HG03469 (cell line): ENCODE results near the gene LRMDA.

Experiments
- ATAC-seq: cut with Tn5 transposase; IDR thresholded peaks from one replicate; pipeline ENCODE4 v1.9.1; 2021; ENCODE audit warnings: mild to moderate bottlenecking, moderate library complexity, moderate number of reproducible peaks; ENCODE audit not compliant: unreplicated experiment

Gene LRMDA

DNA sequence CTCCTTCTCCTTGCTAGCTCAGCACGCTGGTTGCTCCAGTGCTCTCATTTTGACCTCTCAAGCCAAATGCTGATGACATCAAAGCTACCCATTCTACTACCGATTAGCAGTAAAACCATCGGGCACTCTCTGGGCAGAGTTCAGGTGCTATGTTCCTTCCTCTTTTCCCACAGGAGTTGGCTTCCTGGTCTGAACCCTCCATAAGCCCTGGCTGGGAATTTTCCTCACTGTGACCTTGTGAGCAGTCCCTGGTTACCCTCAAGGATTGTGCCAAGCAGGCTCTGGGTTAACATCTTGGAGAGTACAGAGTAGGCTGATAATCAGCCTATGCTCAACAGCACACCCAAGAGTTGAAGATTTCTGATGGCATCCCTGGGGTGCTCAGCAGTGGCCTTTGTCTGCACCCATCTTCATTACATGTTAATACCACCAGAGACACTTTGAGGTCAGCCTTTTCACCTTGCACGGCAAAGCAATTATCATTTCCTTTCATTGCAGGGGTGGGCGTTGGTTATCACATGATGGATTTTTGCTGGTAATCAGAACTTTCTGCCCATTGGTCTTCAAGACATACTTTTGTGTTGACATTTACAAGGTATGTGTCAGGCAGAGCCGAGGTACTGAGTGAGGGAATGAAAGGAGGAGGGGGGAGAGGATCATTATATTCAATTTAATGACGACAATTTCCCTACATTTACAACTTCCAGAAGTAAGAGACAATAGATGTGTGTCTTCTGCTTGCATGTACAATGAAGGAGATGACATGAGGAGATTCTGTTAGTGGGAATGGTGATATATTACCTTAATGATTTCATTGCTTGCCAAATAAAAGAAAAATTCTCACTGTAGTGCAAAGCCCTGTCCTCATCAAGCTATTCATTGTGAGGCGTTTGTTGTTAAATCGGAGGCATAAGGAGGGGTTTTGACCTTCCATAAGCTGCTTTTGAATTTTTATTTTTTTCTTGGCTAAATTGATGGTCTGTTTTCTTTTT lies 452.0 kb downstream of the LRMDA start:
- ATAC-seq, result no peak

DNA sequence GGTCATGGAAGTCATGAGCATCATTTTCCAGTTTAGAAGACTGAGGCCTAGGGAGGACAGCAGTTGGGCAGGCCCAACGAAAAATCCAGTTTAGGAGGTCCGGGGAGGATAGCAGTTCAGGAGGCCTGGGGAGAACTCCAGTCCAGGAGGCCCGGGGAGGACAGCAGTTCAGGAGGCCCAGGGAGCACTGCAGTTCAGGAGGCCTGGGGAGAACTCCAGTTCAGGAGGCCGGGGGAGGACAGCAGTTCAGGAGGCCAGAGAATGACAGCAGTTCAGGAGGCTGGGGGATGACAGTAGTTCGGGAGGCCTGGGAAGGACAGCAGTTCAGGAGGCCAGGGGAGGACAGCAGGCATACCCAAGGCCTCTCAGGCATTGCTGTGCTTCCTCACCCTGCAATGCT lies 453.4 kb downstream of the LRMDA start:
- ATAC-seq, result no peak

DNA sequence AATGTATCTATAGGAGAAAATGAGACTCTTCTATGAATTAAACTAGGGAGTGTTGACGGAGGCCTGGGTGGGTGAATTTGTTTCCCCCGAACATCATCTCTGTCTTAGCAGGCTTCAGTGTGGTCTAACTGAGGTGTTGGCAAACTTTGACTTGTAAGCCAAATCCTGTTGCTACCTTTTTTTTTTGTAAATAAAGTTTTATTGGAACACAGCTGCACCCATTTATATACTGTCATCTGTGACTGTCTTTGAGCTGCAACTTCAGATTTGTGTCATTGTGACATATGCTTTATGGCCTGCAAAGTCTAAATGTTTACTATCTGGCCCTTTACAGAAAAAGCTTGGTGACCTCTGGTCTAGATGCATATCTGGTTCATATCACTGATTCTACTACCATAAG lies 455.9 kb downstream of the LRMDA start:
- ATAC-seq, result no peak

DNA sequence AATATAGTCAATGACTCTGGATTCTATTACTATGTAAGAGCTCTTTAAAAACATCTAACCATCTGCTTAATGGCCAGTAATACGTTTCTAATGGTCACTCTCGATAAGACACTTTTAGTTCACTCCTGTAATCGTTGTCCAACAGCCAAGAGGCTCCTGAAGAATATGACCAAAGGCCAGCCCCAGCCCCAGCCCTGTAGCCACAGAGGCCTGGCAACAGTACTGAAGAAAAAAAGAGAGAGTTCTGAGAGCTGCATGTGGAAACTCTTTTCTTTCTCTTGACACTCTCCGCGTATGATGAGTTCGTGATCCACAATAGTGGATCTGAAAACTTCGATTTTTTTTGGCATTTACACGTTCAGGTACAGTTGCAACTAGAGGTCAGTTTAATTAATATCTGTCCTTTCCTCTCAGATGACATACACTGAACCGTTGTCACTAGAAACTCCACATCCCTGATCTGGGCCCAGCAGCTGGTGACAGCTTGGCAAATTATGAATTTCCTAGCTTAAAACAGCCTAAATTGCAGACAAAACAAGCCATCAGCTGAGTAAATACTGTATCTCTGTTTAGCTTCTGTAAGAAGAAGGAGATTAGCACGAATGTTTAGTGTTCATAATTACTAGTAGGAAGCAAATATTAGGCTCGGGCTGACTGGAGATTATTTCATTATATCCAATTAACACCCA lies 456.7 kb downstream of the LRMDA start:
- no peak for ATAC-seq

DNA sequence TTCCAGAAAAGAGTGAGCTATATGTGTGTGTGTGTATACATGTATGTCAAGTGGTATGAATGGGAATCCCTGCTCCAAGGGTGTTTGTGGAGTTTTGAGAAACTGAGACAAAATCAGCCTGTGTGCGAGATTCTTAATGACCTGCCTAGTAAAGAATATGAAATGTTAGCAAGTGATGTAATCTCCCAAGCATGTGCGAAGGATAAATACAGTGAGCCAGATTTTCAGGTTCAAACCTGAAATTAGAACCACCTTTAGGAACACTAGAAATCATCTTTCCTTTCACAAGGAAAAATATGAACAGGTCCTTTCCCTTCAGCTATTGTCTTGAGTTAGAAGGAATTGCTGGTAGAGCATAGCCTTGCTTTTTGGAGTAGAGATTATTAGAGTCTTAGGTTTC lies 457.6 kb downstream of the LRMDA start:
- no peak for ATAC-seq

DNA sequence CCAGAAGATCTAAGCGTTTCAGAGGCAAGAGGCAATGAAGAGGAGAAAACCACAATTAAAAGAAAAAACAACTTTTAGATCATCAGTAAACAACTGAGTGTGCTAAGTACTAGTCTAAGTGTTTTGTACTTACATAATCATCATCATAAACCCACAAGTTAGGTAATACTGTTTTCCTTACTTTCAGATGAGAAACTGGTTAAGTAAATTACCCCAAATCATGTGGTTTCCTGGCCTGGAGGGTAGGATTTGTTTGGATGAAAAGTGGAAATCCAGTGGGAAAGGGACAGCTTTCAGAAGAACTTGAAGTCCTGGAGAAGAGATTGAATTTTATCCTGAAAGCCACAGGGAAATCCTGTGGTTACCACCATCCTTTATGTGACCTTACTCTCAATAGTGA lies 463.3 kb downstream of the LRMDA start:
- ATAC-seq, result no peak

- ATAC-seq, result no peak
These were observed 463.8 kb downstream of the LRMDA start for GRCh38 chr10:75895259-75895658.

DNA sequence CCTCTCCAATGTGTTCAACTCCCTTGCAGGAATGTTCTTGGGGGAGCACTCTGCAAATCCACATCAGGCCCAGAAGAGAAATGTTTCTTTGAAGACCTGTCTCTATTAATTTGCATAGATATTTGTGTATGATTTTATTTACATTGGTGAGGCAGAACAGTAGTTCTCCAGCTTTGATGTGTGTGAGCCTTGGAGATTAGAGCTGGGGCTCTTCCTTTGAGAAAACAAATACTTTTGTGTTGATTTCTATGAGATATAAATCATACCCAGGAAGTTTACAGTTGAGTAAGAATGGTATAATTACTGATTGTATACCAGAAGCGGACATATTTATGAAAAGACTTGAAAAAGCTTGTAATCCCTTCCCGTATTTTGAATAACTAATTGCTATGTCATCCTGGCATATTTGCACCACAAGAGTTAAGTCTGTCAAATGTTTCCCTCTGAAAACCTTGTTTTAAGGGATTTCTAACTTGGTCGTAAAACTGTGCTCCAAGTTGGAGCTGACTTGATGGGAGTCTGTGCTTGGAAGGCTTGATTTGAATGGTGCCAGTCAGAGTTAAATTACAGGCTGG lies 468.5 kb downstream of the LRMDA start:
- ATAC-seq, result no peak

DNA sequence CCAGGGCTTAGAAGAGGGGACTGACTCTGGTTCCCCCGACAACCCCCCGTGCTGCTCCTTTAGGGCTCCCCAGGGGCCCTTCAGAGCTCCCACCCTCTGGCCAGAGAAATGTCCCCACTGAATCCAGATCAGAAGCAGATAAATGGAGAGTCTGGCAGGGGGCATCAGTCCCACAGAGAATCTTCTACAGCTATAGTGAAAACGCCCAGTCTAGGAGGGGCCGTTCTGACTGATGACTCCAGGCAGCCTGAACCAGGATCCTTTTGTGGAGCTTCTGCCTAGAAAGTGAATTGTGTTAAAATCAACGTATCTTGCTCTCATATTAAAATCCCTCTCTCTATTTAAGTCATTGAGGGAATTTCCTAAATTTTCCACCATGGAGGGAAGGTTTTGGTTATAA lies 471.4 kb downstream of the LRMDA start:
- ATAC-seq, result no peak

DNA sequence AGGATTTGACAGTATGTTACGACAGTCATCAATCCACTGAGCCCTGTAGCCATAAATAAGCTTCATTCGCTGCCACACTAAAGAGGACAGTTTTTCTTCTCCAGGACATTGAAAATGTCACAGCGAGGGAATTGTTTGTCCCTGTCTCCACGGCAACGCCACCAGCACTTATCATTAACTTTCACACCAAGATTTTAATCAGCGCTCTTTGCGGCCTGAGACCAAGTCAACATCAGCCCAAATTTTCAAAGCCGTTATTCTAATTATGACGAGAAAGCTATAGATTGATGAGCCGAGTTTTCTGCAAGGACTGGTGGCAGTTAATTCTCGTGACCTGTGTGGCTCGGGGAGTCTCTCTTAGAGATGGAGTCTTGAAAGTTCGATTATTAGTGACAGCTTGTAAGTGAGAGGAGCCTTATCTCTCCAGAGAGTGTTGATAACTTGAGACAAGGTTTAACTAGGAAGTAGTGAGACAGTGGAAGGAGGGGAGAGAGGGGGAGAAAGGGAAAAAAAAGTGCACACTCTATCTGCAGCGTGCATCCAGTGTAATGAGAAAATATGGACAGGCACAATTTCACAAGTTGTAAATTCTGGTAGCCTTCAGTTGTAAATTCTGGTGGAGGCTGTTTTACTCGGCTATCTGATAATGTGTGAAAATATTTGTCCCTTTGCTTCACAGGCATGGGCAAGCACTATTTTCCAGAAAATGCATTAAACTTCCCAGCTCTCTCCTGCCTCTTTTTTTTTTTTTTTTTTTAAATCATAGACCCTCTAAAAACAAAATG lies 473.3 kb downstream of the LRMDA start:
- ATAC-seq, result no peak

GRCh38 chr10:75905490-75905889 lies 474.1 kb downstream of the LRMDA start:
- ATAC-seq, result no peak

DNA sequence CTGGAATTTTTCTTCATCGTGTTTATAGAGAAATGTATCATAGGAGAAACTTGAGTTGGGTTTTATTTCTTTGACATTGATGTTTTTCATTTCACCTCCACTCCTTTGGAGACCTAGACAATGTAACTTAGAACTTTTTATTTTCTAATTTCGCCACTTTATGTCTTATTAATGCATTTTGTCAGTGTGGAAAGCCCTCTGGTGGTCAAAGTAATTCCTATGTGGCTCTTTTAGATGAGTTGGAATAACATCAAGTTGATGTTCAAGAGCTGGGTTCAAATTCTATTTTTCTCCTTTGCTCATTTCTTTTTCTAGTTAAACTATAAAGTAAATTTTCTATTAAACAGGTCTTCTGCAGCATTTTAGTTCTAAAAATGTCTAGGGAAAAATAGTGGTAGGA lies 478.6 kb downstream of the LRMDA start:
- no peak for ATAC-seq

DNA sequence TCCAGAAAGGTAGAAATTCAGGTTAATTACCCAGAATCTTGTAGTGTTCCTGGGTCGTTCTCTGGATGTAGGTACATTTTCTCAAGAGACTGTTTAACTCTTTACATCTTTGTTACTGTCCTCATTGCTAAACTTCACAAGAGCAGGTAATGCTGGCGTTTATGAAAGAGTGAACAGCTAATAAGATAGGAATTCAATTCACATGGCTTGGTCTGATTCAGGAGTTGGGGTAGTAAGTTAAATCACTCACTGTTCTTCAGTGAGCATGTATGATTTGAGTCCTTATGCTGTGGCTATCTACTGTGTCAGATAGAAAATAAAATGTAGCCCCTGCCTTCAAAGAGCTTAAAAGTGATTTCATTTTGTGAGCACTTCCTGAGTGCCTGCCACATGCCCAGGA lies 480.0 kb downstream of the LRMDA start:
- ATAC-seq, result no peak

DNA sequence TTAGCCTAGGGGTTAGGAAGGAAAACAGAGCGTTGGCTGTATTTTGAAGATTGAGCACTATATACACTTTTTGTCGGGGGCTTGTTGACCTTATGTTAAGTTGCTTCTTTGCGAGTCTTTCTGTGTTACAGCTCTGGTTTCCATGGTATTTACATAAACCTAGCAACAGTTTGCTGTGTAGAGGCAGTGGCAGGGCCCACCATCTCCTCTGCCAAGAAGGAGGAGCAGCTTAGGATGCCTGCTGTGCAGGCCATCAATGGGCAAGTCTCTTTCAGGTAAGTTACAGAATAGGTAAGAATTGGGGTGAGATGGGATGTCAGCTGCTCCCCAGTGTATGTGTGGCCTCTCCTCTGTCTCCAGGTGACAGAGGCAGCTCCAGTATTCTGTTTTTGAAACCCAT lies 485.5 kb downstream of the LRMDA start:
- no peak for ATAC-seq

DNA sequence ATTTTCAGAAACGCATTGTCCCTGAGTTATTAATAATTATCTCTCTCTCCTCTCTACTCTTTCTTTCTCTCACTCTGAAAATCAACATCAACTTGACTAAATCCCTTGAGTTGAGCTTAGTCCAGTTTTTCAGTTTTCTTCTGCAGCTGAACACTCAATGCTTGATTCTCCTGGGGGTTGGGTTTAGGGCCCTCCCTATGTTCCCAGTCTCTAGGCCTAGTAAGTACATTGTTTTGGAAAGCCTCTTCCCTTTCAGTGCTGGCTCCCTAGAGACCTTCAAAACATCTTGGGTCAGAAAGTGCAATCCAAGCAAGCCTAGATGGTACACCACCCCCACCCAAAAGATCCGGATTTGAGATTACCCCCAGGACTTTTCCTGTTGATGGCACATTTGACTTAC lies 488.5 kb downstream of the LRMDA start:
- no peak for ATAC-seq

DNA sequence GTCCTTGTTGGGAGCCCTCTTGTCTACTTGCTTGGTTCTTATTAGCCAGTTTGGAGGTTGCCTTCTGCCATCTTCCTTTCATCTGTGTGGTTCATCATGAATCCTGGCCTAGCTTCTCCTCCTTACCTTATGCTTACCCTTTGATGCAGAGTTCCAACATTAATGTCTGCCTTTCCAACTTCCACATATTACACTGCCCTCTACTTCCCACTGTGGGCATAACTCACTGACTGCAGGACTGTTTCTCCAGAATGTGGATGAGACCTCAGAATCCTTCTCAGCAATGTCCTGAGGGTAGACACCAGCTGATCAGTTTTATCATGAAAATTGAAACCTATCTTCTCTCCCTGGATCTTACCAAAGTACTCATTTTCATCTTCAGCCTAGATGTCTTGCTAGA lies 491.0 kb downstream of the LRMDA start:
- no peak for ATAC-seq

DNA sequence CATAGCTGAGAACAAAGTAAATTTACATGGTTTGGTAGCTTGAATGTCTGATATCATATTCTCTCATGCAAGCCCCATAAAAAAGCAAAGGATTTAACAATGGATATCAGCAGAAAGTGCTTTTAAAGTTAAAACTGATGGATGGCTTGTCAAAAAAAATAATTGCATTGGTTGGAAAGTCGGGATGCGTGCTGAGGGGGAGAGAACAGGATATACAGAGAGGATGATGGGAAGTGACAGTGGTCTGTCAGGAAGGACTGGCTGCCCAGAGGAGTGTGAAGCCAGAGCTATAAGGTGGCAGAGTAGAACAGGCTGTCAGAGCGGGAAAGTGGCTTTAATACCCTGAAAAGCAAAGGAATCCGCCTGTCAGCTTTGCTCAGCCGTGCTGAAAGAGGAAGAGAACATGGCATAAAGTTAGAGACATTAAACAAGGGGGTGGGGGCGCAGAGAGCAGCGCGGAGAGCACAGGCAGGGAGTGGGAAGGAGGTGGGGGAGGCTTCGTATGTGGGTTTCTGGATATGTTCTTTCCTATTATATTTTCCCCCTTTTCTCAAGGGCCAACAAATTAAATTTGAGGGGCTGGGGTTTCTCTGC lies 493.0 kb downstream of the LRMDA start:
- no peak for ATAC-seq

DNA sequence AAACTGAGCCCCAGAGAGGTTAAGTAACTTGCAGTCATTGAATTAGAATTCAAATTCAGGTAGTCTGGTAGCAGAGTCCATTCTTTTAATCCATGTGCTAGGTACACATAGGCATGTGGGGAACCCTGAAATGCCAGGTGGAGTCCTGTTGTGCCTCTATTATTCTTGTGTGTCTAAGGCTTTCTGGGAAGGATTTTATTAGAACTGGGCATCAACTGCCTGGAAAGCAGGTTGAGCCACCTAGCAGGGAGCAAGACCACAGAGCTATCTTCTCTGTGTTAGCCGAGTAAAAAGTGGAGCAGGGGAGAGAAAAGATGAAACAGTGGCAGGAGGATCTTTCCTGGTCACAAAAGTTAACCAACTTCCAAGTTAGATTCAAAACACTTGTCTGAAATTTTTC lies 494.6 kb downstream of the LRMDA start:
- ATAC-seq, result no peak

DNA sequence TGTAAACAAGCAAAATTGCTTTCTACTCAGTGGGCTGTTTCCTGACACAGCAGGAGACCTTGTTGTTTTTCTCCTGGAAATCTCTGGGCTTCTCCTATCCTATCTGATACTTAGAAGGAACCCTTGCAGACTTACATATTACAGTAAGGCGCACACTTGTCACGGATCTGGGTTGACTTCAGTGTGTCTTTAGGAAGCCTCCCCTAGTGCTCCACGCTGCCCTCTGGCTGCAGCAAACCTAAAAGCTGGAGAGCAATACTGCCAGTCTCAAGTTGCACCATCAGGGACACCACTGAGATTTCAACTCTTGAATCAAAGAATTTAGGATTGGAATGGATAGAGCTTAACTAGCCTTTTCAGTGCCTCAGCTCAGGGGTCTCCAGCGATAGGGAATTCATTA lies 495.3 kb downstream of the LRMDA start:
- ATAC-seq, result no peak

DNA sequence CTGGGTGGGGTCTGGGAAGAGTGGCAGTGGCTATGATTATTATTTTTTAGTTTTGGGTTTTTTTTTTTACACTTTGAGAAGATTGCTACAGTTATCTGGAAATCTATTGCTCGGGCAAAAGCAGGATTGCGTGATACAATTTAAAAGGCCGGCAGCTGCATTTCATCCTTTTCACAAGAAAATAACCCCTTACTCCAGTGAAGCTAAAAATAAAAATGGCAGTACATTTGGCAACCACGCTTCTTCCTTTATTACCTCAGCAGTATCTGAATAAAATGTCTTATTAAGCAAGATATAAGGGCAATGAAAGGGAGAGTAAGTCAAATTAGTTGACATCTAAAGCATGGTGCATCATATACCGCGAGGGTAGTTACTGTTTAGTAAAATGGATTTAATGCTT lies 496.8 kb downstream of the LRMDA start:
- no peak for ATAC-seq
